Mammary epithelial cell (primary cell): ENCODE results near the gene CBLN1.

ENCODE experiments used
- EZH2 ChIP-seq: IDR thresholded peaks from 2 replicates; pipeline ENCODE4 v1.6.1; 2012; ENCODE audit warnings: low read length, inconsistent platforms, borderline replicate concordance
- TF ChIP-seq, protein P1 (sequence below), 2 donors: IDR thresholded peaks in 1 of 2; conservative IDR thresholded peaks in 1 of 2; 2 replicates each; pipeline ENCODE4 v1.5.1; 2011 to 2012; ENCODE audit warnings: inconsistent platforms in 2 of 2, low read length in 2 of 2, mild to moderate bottlenecking in 2 of 2, control low read depth in 1 of 2, low read depth in 1 of 2; ENCODE audit not compliant: insufficient read depth in 1 of 2; ENCODE audit errors: extremely low read depth in 1 of 2

DNA sequence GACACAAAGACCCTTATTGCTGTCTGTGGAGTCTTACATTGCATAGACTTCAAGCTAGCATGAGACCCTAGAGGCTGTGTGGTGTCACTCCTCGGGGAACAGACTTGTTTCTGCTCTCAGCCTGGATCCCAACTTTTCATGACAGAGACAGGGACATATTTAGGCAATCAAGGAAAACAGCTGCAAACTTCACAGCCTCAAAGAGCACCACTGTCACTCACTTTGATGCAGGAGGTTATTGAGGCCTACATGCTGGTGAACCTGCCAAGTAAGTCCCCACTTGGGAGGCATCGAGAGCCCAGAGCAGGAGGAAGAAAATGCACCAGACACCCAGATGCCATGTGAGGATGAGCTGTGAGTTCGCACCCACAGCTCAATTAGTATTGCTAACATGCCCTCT, 10.3 kb downstream of the CBLN1 start:
- TF ChIP-seq, protein P1, sequence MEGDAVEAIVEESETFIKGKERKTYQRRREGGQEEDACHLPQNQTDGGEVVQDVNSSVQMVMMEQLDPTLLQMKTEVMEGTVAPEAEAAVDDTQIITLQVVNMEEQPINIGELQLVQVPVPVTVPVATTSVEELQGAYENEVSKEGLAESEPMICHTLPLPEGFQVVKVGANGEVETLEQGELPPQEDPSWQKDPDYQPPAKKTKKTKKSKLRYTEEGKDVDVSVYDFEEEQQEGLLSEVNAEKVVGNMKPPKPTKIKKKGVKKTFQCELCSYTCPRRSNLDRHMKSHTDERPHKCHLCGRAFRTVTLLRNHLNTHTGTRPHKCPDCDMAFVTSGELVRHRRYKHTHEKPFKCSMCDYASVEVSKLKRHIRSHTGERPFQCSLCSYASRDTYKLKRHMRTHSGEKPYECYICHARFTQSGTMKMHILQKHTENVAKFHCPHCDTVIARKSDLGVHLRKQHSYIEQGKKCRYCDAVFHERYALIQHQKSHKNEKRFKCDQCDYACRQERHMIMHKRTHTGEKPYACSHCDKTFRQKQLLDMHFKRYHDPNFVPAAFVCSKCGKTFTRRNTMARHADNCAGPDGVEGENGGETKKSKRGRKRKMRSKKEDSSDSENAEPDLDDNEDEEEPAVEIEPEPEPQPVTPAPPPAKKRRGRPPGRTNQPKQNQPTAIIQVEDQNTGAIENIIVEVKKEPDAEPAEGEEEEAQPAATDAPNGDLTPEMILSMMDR (conservative IDR thresholded peaks at IDR 0.05 in 1 of 2, IDR thresholded peaks at IDR 0.05 in 1 of 2; ENCODE audit: extremely low read depth in 1 of 2, insufficient read depth in 1 of 2, low read depth in 1 of 2, low read length in 2 of 2): no peak
- no peak for TF ChIP-seq EZH2
